GM12864 (cell line): Measurements from ENCODE around the gene TDRD10.
"Not testable (repeated sequence)": the region's sequence is repeated elsewhere in the genome, so short reads cannot be mapped to it uniquely, and the experiment has no call there.

Experiments used
- DNase-seq: peaks from one replicate; pipeline ENCODE4 v3.0.0-alpha.2; 2011; ENCODE audit warnings: low read depth
- H3K4me3 ChIP-seq: 2 replicates; pipeline ENCODE4 v1.5.1; 2011; ENCODE audit warnings: mild to moderate bottlenecking, low read depth, low read length, control low read depth
- TF ChIP-seq, protein P1 (sequence below): IDR thresholded peaks from 2 replicates; pipeline ENCODE4 v1.5.1; 2011; ENCODE audit warnings: low read depth, mild to moderate bottlenecking, moderate library complexity, low read length, control low read depth, inconsistent platforms; ENCODE audit errors: missing control alignments

Gene TDRD10

DNA sequence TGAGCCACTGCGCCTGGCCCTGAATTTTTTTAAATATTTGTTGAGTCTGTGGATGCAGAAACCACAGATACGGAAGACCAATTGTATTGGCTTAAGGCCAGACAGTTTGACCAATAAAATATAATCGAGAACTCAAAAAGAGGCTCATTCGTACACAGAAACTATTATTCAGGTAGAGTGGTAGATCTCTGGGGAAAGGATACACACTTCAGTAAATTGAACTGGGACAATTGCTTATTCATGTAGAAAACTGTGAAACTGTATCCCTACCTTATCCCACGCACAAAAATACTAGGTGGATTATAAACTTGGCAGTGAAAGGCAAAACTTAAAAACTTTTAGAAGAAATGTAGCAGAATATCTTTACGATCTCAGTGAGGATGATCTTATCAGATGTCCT lies 25.2 kb downstream of the TDRD10 start:
- DNase-seq = no peak
- TF ChIP-seq, protein P1, sequence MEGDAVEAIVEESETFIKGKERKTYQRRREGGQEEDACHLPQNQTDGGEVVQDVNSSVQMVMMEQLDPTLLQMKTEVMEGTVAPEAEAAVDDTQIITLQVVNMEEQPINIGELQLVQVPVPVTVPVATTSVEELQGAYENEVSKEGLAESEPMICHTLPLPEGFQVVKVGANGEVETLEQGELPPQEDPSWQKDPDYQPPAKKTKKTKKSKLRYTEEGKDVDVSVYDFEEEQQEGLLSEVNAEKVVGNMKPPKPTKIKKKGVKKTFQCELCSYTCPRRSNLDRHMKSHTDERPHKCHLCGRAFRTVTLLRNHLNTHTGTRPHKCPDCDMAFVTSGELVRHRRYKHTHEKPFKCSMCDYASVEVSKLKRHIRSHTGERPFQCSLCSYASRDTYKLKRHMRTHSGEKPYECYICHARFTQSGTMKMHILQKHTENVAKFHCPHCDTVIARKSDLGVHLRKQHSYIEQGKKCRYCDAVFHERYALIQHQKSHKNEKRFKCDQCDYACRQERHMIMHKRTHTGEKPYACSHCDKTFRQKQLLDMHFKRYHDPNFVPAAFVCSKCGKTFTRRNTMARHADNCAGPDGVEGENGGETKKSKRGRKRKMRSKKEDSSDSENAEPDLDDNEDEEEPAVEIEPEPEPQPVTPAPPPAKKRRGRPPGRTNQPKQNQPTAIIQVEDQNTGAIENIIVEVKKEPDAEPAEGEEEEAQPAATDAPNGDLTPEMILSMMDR = no peak
- no peak overlapping the region for H3K4me3 ChIP-seq

DNA sequence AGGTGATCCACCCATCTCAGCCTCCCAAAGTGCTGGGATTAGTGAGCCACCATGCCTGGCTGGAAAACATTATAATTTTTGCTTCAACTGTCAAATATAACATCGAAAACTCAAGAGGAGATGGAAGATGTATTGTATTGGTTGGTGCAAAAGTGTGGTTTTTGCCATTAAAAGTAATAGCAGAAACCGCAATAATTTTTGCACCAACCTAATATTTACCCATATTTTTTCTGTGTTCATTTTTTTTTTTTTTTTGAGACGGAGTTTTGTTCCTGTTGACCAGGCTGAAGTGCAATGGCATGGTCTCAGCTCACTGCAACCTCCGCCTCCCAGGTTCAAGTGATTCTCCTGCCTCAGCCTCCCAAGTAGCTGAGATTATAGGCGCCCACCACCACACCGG lies 27.3 kb downstream of the TDRD10 start:
- TF ChIP-seq, protein P1 = no peak
- DNase-seq = no peak
- no peak overlapping the region for H3K4me3 ChIP-seq

DNA sequence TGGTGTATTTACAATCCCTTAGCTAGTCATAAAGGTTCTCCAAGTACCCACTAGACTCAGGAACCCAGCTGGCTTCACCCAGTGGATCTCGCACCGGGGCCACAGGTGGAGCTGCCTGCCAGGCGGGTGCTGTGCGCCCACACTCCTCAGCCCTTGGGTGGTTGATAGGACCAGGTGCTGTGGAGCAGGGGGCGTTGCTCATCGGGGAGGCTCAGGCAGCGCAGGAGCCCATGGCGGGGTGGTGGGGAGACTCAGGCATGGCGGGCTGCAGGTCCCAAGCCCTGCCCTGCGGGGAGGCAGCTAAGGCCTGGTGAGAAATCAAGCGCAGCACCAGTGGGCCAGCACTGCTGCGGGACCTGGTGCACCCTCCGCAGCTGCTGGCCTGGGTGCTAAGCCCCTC lies 29.9 kb downstream of the TDRD10 start:
- H3K4me3 ChIP-seq = not testable (repeated sequence)

DNA sequence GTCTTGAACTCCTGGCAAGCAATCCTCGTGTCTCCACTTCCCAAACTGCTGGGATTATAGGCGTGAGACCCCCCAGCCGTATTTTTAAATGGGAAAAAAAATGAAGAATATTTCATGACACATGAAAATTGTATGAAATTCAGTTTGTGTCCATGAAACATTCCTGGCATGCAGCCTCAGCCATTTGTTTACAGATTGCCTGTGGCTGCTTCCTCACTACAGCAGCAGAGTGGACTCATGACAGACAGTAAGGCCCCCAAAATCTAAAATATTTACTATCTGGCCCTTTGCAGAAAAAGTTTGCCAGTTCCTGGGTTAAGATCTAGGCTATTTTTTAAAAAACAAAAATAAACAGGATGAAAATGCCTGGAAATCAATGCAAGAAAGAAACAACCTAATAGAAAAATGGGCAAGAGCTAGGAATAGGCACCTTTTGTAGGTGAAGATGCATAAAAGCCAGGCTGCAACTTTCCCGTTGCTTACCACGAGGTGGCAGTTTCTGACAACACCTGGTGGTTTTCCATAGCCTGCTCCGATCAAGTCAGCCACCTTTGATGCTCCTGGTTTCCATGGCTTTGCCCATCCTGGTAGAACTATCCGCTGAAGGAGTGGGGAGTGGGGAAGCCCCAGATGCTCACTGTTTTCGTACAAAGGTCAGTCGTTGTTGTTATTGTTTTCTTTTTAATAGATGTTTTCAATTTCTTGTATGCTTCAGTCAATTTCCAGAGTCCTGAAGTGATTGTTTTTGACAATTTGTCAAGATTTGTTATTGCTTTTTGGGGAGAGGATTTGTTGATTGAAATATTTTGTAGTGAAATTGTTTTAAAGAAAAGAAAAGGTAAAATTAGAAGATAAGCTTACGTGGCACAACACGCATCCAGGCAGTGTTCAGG lies 32.2 kb downstream of the TDRD10 start:
- H3K4me3 ChIP-seq = no peak overlapping the region
- TF ChIP-seq, protein P1 = peak; percentile 58
- no peak for DNase-seq

More for the DNA sequence above, 29.9 kb downstream of the TDRD10 start:
- not testable (repeated sequence) for DNase-seq

DNA sequence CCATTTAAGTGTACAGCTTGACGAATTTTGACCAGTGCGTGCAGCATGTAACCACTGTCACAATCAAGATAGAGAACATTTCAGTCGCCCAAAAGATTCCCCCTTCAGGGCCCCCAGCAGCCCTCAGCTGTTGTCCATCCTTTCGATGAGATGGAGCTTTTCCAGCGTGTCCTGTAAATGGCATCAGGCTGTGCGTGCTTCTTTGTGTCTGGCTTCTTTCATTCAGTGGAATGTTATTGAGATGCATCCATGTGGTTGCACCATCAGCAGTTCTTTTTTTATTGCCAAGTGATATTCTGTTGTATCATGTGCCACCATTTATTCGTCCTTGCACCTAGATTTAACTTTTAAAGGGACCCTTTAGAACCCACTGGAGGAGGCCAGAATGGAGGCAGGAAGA lies 34.6 kb downstream of the TDRD10 start:
- DNase-seq = no peak
- no peak overlapping the region for H3K4me3 ChIP-seq

DNA sequence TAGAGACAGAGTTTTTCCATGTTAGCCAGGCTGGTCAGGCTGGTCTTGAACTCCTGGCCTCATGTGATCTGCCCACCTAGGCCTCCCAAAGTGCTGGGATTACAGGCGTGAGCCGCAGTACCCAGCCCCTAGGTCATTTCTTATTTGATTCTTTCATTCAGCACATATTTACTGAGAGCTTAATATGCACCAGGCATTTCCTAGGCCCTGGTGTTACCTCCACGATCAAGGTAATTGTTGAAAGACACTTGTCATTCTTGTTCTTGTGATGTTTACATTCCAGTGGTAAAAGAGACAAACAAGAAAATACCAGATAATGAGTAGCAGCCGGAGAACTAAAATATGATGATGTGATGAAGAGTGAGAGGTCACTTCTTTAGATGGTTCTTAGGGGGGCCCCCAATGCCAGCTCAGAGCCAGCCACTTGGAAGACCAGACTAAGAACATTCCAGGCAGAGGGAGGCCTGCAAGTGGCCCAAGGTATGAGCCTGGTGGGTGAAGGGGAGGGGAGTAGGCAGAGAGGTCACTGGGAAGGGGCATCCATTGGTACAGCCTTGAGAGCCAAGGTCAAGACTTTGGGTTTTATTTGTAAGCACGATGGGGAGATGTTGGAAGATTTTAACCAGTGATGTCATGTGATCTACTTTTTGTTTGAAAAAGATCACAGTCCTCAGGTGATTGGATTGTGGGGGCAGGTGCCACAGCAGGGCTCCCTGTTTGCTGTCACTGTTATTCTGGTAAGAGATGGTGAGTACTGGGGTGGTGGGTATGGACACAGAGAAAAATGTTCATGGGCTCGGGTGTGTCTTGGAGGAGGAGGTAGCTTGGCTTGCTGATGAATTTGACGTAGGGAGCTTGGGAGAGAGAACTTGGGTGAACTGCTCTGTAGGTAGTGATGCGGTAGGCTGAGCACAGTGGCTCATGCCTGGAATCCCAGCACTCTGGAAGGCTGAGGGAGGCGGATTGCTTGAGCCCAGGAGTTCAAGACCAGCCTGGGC lies 37.8 kb downstream of the TDRD10 start:
- no peak overlapping the region for H3K4me3 ChIP-seq
- no peak for DNase-seq
- TF ChIP-seq, protein P1 = no peak

More for the DNA sequence above, 34.6 kb downstream of the TDRD10 start:
- TF ChIP-seq, protein P1 = no peak

DNA sequence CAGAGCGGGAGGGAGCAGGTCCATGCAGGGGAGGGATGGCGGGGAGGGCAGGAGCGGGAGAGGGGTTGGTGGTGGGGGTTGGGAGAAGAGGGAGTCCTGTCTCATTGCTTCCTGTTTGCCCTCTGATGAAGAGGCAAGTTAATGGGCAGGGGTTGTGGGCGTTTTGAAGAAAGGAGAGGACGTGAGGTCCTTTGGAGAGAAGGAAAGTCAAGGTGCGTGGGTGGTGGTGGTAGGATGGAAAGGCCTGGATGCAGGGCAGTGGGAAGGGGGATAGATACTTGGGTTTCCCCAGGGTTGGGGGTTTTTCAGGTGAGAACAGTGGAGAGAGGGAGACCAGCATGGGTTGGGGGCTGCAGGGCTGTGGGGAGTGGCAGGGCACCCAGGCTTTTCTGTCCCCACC lies 39.2 kb downstream of the TDRD10 start:
- TF ChIP-seq, protein P1 = no peak
- no peak overlapping the region for H3K4me3 ChIP-seq
- no peak for DNase-seq
